Medulla oblongata (tissue), 1 donor: ENCODE data around the gene CENPK.
"Not testable (repeated sequence)": the region's sequence is repeated elsewhere in the genome, so short reads cannot be mapped to it uniquely, and the experiment has no call there.

Source experiments
- DNase-seq: peaks from one replicate; pipeline ENCODE4 v3.0.0-alpha.2; 2015; ENCODE audit errors: extremely low spot score

The CENPK gene

DNA sequence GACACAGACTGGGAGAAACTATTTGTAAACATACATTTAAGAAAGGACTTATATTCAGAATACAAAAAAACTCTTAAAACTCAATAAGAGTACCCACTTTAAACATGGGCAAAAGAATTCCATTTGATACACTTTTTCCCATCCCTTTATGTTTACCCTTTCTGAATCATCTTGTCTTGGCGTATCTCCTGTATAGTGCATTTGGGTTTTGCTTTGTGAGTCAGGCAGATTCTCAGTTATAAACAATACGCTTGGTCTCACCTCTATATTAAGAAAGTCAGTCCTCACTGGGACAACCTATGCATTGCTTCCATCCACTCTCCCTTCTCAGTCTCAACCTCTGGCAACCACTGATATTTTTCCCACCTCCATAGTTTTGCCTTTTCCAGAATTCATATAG lies 54.0 kb downstream of the CENPK start:
- no peak for DNase-seq

- DNase-seq = no peak
These were observed 56.0 kb downstream of the CENPK start for GRCh38 chr5:65506961-65507360.

- DNase-seq = no peak
These were observed 73.8 kb downstream of the CENPK start for GRCh38 chr5:65489119-65489518.

- DNase-seq = not testable (repeated sequence)
These were observed 74.8 kb downstream of the CENPK start for GRCh38 chr5:65488038-65488687.

DNA sequence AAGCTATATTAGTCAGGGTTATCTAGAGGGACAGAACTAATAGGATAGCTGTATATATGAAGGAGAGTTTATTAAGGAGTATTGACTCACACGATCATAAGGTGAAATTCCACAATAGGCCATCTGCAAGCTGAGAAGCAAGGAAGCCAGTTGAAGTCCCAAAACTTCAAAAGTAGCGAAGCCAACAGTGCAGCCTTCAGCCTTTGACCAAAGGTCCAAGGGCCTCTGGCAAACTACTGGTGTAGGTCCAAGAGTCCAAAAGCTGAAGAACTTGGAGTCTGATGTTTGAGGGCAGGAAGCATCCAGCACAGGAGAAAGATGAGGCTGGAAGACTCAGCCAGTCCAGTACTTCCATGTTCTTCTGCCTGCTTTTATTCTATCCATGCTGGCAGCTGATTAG lies 76.2 kb downstream of the CENPK start:
- DNase-seq = not testable (repeated sequence)

- no peak for DNase-seq
These were observed 77.6 kb downstream of the CENPK start for GRCh38 chr5:65485405-65485804.

- DNase-seq = peak; percentile 86
These were observed 79.2 kb downstream of the CENPK start for GRCh38 chr5:65483546-65484346.

DNA sequence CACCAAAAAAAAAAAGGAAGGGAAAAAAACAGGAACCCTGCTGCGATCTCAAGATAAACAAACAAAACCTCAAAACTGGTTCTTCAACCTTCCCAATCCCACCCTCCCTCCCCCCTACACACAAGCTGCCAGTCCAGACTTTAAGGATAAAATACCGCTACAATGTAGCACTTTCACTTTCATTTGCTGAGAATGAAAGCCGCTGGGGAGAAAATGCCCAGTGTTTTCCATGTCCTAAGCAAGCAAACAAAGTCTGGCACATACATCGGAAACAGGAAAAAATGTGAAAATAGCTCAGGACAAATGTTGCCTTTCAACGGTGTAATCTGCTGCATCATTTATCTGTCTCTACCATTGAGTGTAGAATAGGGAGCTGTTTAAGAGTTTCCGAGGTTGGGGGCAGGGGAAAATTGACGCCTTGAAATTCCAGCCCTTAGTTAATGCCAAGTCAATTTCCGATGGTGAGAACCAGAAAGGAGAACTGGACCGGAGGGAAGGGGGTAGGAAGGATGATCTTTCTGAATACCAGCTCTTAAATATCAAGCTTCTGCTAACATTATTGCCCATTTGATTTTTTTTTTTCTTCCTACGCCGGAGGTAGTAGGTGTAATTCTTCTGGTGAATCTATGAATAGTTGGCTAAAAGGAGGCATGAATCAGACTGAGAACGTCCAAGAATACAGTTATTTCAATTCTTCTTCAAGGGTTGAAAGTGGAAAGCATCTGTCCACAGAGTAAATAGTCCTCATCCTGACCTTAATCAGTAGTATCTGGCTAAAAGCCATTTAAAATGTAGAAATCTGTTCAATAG lies 80.0 kb downstream of the CENPK start:
- peak; percentile 72 for DNase-seq

DNA sequence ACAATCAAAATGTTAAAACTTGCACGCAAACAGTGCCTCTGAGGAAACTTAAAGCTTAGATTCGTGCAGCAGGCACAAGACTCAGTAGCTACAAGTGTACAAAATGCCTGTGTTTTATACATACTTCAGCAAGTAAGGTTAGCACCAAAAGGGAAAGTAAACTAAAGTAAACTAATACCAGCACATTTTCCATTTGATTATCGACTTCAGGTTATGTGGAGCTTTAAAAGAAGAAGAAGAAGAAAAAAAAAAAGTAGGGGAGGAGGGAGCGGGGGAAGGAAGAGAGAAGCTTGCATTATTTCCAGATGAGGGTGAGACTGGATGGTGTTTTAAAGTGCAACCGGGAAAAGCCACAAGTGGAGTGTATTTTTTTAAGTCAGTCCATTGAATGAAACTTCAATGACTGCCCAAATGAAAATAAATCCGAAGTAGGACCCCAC lies 80.7 kb downstream of the CENPK start:
- DNase-seq = peak; percentile 63

- DNase-seq = peak; percentile 95
These were observed 81.2 kb downstream of the CENPK start, which contains the start of gene ADAMTS6 for GRCh38 chr5:65481635-65482295. Gene ADAMTS6 (minus strand): TSS chr5:65481920. CDS start chr5:65473673, 8,247 bp downstream.

GRCh38 chr5:65481171-65481581 lies 81.8 kb downstream of the CENPK start:
- no peak for DNase-seq

- peak; percentile 71 for DNase-seq
These were observed 82.6 kb downstream of the CENPK start for GRCh38 chr5:65480306-65480865.

GRCh38 chr5:65479527-65479926 lies 83.4 kb downstream of the CENPK start:
- peak; percentile 8 for DNase-seq

DNA sequence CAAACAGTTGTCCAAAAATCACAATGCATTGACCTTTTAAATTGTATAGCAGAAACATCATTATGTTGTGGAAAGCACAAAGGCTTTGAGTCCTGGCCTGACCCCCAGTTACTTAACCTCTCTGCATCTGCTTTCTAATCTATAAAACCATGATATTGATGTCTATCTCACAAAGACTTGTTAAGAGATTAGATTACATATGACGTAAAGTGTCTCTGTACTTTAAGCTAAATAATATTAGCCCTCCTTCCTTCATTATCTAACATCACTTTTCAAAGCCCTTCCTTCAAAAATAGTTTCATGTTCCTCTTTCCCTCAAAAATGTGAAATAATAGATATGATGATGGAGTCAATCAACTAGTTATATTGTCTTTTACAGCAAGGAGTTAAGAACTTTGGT lies 84.6 kb downstream of the CENPK start:
- no peak for DNase-seq

DNA sequence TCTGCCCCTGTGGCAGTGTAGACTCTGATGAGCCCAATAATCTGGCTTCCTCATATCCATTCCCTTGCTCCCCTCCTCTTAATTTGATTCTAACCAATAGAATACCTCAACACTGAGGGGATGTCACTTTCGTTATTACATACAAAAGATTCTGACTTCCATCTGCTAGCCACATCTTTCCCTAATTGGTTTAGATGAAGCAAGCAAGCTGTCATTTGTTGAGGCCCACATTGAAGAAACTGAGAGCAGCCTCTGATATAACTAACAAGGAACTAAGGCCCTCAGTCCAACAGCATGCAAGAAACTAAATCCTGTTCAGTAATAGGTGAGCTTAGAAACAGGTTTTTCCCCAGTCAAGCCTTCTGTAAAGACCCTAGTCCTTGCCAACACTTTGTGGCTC lies 87.1 kb downstream of the CENPK start:
- no peak for DNase-seq

- no peak for DNase-seq
These were observed 87.6 kb downstream of the CENPK start for GRCh38 chr5:65475336-65475735.

GRCh38 chr5:65474130-65474711 lies 88.7 kb downstream of the CENPK start:
- no peak for DNase-seq

DNA sequence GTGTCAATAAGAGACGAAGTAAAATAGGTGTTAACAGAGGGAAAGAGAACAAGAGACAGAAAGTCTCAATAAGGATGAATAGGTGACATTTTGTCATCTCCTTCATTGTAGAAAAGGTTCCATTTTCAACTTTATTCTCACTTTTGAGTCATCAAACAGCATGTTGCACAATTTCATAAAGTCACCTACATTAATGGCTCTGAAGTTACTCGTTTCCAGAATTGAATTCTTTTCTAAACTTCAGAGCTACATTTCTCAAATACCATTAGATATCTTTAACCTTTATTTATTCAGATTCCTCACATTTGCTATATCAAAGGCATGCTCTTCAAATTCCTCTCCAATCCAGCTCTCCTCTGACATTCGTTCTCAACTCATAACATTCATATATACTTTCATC lies 94.3 kb downstream of the CENPK start:
- DNase-seq = no peak
